ENCODE results near the gene INCENP.

DNA sequence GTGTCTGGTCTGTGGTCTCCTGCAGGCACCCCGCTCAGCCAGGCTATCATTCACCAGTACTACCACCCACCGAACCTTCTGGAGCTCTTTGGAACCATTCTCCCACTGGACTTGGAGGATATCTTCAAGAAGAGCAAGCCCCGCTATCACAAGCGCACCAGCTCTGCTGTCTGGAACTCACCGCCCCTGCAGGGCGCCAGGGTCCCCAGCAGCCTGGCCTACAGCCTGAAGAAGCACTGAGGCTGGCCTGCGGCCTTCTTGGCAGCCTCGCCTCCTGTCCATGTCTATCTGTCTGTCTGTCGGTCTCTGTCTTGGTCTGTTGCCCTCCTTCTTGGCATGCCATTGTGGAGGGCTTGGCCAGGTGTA is 27.9 kb downstream of the INCENP start:
- TF ChIP-seq POLR2A (IDR thresholded peaks at IDR 0.05) = no peak
- TF ChIP-seq, protein P1, sequence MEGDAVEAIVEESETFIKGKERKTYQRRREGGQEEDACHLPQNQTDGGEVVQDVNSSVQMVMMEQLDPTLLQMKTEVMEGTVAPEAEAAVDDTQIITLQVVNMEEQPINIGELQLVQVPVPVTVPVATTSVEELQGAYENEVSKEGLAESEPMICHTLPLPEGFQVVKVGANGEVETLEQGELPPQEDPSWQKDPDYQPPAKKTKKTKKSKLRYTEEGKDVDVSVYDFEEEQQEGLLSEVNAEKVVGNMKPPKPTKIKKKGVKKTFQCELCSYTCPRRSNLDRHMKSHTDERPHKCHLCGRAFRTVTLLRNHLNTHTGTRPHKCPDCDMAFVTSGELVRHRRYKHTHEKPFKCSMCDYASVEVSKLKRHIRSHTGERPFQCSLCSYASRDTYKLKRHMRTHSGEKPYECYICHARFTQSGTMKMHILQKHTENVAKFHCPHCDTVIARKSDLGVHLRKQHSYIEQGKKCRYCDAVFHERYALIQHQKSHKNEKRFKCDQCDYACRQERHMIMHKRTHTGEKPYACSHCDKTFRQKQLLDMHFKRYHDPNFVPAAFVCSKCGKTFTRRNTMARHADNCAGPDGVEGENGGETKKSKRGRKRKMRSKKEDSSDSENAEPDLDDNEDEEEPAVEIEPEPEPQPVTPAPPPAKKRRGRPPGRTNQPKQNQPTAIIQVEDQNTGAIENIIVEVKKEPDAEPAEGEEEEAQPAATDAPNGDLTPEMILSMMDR (IDR thresholded peaks at IDR 0.05) = no peak

All from Peyer's patch (tissue), 4 donors.